Activated CD4-positive, alpha-beta T cell treated with anti-CD3 and anti-CD28 coated beads for 1 hour (primary cell): Measurements from ENCODE around the gene CEBPB.

Experiments used
- DNase-seq: peaks from one replicate; pipeline ENCODE4 v3.0.0-alpha.2; 2020

The CEBPB gene

GRCh38 chr20:50230871-50231560, 40.4 kb downstream of the CEBPB start:
- no peak for DNase-seq

- DNase-seq: no peak
Measured at GRCh38 chr20:50231854-50232253, 41.2 kb downstream of the CEBPB start.

GRCh38 chr20:50232651-50233324, 42.2 kb downstream of the CEBPB start:
- no peak for DNase-seq

- DNase-seq: no peak
Measured at GRCh38 chr20:50233325-50234212, 42.9 kb downstream of the CEBPB start.

GRCh38 chr20:50234288-50234687, 43.7 kb downstream of the CEBPB start:
- no peak for DNase-seq

GRCh38 chr20:50237349-50237748, 46.7 kb downstream of the CEBPB start:
- no peak for DNase-seq

- DNase-seq: no peak
Measured at GRCh38 chr20:50238081-50238800, 47.6 kb downstream of the CEBPB start.

GRCh38 chr20:50240092-50240491, 49.5 kb downstream of the CEBPB start:
- DNase-seq: no peak

GRCh38 chr20:50242178-50242514, 51.5 kb downstream of the CEBPB start:
- no peak for DNase-seq
